CD4-positive, alpha-beta T cell treated with Interferon gamma for 1 hour (primary cell): ENCODE data around the gene FRAT2.
A peak's percentile ranks its signal among the peaks of the same experiment; 100 is the strongest.

Experiments
- DNase-seq: peaks from one replicate; pipeline ENCODE4 v3.0.0-alpha.2; 2020

FRAT2 gene, protein sequence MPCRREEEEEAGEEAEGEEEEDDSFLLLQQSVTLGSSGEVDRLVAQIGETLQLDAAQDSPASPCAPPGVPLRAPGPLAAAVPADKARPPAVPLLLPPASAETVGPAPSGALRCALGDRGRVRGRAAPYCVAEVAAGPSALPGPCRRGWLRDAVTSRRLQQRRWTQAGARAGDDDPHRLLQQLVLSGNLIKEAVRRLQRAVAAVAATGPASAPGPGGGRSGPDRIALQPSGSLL

GRCh38 chr10:97334370-97335175 is at the start of gene FRAT2:
Gene FRAT2 (minus strand): TSS chr10:97334729. CDS start chr10:97334572, 157 bp downstream.
- peak; percentile 86 for DNase-seq

- DNase-seq = no peak
Observed at GRCh38 chr10:97384156-97384555, 49.6 kb upstream of the FRAT2 start.

GRCh38 chr10:97383159-97383558 is 48.6 kb upstream of the FRAT2 start:
- no peak for DNase-seq

DNA sequence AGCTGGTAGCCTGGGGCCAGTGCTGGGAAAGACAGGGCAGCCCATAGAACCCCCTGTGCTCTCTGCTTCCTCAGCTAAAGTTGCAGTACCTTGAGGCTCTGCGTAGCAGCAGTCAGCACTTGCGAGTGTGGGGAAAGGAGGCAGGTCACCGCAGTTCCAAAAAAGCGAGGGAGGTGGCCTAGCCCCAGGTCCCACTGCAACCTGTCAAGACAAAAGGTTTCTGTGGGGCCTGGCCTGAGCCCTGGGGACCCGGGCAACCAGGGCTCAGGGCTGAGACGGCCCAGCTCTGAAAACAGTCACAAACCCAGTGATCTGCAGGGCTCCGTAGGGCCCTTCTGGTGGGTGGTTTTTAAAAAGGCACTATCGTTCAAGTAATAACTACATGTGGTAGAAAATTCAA is 47.1 kb upstream of the FRAT2 start:
- DNase-seq = no peak

GRCh38 chr10:97380516-97380915 is 46.0 kb upstream of the FRAT2 start:
- DNase-seq = no peak

- DNase-seq = no peak
Observed at GRCh38 chr10:97378933-97379921, 44.7 kb upstream of the FRAT2 start.

GRCh38 chr10:97376413-97376812 is 41.9 kb upstream of the FRAT2 start:
- peak; percentile 33 for DNase-seq

- DNase-seq = no peak
Observed at GRCh38 chr10:97373456-97373855, 38.9 kb upstream of the FRAT2 start.

DNA sequence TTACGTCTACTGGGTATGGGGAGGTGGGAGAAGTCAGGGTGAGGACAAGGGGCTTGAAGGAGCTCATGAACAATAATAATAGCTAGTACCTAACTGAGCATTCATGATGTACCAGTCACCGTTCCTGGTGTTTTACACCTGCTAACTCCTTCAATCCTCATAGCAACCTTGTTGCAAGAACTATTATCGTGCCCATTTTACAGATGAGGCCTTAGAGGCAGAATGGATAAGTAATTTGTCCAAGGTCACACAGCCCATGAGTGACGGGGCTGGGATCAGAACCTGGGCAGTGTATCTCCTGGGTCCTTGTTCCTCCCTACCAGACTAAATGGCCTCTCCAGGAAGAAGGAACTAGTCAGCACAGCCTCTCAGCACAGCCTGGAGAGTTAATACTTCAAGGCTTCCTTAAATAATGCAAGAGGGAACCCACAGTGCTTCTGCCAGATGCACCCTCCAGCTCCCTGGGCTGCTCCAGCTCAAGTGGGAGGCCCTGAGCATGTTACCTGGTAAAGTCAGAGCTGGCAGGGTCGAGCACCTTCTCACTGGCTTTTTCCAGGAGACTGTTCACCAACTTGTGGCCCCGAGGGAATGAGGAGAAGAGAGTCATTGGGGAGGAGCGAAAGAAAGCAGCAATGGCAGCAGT is 37.8 kb upstream of the FRAT2 start:
- DNase-seq = no peak

DNA sequence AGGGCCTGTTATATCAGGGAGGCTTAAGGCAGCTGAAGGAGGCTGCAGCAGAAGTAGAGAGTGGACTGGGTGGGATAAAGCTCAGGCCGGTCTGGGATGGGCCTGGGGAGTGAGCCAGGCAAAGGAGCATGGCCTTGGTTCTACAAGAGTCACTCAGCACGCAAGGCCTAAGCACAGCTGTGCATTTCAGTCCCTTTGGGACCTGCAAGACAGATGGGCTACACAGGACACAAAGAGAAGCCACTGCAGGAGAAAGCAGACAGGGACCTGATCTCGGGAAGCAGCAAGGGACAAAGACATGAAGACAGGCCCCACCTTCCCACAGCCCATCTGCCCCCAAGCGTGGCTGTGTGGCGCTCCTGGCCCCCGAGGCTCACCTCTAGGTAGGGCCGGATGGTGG is 37.2 kb upstream of the FRAT2 start:
- no peak for DNase-seq

DNA sequence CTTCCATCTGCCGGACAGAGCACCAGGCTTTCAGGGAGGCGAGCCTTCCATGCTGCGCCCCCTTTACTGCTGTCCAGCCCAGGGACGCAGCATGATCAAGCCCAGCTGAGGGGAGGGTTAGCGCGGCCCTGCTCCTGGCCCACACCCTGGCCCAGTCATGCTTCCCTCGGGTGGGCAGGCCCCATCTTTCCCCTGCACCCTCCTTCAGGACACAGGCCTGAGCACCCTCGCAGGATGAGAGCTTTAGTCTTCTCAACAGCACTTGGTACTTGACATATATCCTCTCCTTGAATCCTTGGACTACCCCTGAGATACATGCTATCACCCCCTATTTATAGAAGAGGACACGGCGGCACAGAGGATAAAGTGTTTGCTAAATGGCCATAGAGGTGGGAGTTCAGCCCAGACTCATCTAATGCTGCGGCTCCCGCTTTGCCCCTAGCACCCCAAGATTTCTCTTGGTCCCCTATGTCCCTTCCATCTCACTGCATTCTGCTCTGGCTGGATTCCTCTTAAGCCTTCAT is 32.7 kb upstream of the FRAT2 start:
- DNase-seq = no peak

DNA sequence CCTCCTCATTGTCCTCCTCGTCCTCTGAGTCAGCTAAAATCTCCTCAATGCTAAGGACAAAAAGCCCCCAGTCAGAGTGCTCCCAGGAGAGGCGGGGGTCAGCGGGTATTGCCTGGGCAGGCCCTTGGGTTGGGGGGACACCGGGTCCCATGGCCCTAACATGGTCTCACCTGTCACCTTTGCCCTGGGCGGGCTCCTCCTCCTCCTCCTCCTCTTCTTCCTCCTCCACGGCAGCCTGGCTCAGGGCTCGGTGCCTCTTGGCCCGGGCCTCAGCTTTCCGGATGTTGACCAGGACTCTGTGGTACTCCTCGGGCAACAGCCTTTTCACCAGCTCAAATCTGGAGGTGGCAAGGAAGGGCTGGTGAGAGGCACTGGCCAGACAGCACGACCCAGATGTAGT is 32.0 kb upstream of the FRAT2 start:
- no peak for DNase-seq

DNA sequence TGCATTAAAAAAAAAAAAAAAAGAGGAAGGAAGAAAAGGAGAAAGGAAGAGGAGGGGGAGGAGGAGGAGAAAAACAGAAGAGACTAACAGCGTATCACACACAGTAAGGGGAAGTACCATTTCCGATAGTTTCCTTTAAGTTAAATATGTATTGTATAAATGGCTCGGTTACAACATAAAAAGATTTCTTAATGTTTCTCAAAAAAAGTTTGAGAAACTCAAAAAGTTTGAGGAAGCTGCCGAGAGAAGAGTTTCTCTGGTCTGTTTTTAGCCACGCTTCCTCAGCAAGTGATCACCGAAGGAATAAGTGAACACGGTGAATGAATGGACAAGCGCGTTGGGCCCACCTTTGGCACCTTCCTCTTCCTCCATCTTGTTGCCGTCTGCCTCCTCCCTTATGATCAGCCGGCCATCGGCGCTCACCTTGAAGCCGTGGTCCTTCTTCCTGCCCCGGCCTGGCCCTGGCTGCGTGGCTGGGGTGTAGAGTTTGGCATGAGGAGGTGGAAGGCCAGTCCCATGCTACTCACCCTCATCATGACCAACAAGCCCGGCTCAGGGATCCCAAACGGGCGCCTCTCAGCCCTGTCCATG is 31.3 kb upstream of the FRAT2 start:
- no peak for DNase-seq

- no peak for DNase-seq
Observed at GRCh38 chr10:97363071-97363470, 28.5 kb upstream of the FRAT2 start.

DNA sequence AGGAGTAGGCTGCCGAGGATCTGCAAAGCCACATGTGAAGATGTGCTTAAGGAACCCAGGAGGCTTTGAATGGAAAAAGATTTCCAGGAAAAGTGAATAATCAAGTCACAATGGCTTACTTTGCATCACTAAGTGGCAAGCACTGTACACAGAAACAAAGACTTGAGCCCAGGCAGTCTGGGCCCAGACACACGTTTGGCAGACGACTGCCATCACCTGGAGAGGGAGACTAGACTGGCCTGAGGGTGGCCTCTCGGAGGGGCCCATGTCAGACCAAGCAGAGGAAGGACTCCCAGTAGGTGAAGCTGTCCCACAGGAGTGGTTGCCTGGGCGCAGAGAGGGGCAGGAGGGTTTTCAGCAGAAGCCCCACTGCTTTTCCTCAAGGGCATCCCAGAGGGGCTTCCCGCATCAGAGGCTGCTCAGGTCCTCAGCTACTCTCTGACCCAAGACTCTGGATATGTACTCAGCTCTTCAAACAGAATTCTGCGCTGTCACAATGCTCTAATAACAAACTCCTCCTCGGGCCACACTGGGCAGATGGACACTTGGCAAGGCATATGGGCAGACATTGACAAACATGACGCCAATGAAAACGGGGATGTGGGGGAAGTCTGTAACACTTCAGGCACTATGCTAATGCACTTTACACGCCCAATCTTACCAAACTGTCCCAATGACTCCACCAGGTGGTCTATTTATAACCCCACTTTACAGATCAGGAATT is 27.9 kb upstream of the FRAT2 start:
- no peak for DNase-seq

DNA sequence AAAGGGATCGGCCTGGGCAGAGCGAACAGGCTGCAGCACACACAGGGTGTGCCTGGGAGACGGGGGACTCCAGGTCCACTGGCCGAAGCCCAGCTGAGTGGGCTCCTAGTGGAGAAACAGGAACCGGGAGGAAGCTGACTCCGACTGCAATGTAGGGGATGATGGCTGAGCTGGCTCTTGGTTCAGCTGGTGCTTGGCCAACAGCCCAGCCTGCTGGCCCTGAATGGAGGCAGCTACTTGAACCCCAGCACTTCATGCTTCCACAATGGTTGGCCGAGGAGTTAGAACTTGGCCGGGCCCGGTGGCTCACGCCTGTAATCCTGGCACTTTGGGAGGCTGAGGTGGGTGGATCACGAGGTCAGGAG is 27.0 kb upstream of the FRAT2 start:
- no peak for DNase-seq

DNA sequence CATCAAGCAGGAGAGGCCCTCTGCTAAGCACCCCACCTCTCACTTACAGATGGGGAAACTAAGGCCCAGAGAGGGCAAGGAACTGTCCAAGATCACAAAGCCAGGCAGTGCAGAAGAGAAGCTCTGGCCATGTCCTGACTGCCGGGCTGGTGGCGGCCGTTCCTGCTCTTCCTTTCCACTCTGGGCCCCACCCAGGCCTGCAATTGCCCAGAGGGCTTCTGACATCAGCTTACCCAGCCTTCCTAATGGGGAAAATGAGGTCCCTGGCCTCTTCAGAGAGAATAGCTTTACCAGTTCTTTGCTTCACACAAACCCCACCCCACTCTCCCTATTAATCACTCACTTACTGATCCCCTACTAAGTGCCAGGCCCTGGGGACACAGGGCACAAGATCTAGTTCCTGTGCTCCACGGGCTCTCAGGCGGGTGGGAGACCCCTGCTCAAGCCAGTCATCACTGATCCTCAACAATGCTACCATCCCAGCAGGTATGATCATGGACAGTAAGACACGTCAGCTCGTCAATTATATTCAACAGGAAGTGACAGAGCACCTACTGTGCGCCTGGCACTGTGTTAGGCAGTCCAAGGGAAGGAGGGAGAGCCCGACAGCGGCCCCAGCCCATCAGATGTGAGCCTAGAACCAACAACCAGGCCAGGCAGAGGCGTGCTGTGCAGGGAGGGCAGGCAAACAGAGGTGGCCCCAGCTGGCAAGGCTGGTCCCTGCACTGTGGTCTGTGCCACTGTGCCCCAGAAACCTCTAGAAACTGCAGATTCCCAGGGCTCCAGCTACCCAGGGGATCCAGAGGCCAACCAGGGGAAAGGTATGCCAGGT is 26.4 kb upstream of the FRAT2 start:
- no peak for DNase-seq

DNA sequence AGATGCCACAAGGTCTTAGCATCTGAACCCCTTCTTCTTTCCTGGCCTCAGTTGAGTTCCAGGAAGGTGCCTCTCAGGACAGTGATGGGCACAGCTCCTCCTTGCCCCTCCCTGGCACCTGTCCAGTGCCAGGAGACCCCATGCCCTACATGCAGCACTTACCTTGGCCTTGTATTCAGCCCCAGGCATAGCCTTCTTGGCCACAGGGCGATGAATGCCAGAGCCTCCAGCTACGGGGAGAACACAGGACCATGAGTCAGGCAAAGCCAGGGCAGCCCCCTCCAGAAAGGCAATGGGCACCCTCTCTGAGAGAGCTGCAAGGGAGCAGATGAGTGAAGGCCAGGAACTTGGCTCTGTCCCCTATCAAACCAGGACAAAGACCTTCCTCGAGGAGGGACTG is 24.3 kb upstream of the FRAT2 start:
- no peak for DNase-seq

DNA sequence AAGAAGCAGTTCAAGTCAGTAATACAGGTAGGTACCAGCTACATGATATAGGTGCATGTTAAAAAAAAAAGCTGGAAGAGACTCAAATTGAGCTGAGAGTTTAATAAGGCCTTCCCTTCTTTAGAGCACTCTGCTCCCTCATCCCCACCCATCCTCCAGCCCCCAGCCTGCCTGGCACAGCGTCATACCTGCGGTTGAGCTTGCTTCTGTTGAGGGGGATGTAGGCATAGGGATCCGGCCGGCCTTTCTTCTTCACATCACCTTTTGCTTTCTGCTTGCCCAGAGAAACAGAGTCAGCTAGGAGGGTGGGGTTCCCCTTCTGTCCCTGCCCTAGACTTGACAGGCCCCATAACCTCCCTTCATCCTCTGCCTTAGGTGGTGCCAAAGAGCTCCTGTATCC is 23.8 kb upstream of the FRAT2 start:
- no peak for DNase-seq

DNA sequence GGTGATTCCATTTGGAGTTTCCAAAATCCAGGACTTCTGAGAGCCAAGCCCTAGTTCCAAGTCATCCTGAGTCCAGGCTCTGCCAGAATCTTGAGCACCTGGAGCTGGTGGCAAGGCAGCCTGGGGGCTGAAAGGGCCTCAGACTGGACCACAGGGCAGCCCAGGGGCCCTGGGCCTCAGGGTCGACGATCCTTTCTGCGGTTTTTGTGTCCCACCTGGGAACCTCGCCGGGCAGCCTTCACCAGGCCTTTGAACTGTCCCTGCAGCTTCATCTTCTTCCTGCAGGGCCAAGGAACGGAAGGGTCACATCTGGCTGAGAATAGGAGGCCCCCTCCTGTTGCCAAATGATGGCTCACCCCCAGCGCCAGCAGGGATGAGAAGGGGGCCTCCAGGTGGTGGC is 22.4 kb upstream of the FRAT2 start:
- DNase-seq = no peak
